CD4-positive, alpha-beta T cell treated with Interferon gamma for 1 hour (primary cell): ENCODE results near the gene GPC1.
"Not testable (repeated sequence)": the region's sequence is repeated elsewhere in the genome, so short reads cannot be mapped to it uniquely, and the experiment has no call there.

Experiments used
- DNase-seq: peaks from one replicate; pipeline ENCODE4 v3.0.0-alpha.2; 2020

Gene GPC1

GRCh38 chr2:240472078-240472790, 36.8 kb downstream of the GPC1 start:
- DNase-seq = no peak

GRCh38 chr2:240473211-240473610, 37.7 kb downstream of the GPC1 start:
- DNase-seq = no peak

DNA sequence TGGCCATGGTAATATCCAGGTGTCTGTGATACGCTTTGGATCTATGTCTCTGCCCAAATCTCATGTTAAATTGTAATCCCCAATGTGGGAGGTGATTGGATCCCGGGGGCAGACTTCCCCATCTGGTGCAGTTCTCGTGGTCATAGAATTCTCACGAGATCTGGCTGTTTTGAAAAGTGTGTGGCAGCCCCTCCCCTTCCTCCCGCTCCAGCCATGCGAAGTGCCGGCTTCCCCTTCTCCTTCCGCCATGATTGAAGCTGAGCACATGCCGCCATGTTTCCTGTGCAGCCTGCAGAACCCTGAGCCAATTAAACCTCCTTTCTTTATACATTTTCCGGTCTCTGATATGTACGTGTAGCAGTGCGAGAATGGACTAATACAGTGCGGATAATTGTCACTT, 42.5 kb downstream of the GPC1 start:
- DNase-seq = no peak

- DNase-seq = no peak
Measured at GRCh38 chr2:240478346-240479110, 43.1 kb downstream of the GPC1 start.

DNA sequence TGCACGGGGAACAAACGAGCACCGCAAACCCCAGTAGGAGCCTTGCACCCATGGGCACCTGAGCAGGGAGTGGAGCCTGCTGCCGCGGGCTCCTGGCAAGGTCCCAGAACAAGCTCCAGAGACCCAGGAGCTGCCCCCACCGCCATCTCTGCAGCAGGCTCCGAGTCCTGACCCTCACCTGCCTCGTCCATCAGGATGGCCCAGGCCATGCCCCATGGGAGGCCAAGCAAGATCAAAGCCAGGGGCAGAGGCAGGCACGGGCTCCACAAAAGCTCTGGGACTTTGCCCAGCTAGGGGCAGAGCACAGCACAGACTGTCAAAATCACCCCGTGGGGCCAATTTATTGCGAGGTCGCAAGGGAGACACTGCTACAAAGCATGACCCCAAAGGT, 43.6 kb downstream of the GPC1 start:
- no peak for DNase-seq

DNA sequence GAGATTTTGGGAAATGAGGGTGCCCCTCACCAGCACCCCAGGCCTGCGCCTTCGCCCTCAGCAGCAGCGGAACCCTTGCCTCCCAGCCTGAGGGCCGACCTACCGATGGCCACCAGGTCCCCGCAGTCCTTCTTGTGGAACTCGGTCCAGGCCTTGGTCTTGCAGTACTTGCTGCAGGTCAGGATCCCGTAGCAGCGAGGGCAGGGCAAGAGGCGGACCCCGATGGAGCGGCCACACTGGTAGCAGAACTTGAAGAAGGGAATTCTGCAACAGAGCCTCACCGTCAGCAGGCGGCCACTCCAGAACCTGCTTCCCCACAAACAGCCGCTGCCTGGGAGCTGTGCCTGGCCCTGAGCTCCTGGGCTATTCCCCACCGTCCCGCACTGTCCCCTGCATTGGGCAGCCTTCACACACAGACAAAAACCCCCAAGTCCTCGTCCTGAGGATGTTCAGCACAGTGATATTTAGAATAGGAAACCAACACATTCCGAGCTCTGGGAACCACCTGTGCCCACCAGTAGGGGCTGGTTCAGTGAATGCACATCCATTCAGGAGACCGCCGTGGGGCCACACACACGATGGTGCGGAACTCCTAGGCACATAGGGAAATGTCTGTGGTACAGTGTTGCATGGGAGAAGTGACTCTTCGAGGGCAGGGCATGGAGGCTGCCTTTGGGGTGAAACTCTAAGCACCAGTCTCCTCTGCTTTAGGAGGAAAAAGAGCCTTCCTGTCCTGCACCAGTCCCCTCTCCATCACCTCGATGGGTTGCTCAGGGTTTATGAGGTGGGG, 45.6 kb downstream of the GPC1 start:
- DNase-seq = no peak

- DNase-seq = no peak
Measured at GRCh38 chr2:240481720-240482119, 46.3 kb downstream of the GPC1 start.

DNA sequence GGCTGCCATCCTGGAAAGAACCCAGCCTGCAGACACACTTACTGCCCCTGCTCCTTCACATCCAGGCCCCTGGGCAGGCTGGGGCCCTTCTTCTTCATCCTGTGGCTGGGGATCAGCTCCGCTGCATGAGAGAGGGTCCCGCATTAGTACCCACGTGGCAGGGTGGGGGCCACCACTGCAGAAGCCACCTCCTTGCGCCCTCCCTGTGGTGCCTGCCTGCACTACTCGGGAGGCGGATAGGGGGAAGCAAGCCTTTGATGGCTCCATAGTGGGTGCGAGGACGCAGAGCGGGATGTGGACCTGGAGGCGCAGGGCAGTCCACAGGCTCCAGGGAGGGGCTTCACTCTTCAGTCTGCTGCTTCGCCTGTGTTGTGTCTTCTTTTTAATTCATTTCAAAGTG, 46.7 kb downstream of the GPC1 start:
- no peak for DNase-seq

DNA sequence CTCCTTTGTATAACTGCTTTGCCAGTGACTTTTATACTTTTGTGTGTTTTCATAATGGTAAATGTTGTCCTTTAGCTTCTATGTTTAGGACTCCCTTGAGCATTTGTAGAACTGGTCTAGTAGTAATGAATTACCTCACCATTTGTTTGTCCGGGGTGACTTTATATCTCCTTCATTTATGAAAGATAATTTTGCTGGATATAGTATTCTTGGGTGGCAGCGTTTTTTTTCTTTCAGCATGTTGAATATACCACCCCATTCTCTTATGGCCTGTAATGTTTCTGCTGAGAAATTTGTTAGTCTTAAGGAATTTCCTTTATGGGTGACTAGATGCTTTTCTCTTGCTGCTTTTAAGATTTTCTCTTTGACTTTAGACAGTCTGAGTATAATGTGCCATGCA, 56.0 kb downstream of the GPC1 start:
- DNase-seq = no peak

GRCh38 chr2:240494194-240494793, 58.8 kb downstream of the GPC1 start:
- no peak for DNase-seq

DNA sequence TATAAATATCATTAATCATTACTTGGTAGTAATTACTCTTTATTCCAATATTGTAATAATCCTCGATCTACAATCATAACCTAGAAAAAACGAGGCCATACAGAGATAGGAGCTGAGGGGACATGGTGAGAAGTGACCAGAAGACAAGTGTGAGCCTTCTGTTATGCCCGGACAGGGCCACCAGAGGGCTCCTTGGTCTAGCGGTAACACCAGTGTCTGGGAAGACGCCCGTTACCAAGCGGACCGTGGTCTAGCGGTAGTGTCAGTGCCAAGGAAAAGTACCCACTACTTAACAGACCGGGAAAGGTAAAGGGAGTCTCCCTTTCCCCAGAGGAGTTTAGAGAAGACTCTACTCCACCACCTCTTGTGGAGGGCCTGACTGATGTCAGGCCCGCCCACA, 59.5 kb downstream of the GPC1 start:
- not testable (repeated sequence) for DNase-seq

- DNase-seq = not testable (repeated sequence)
Measured at GRCh38 chr2:240497082-240497481, 61.6 kb downstream of the GPC1 start.

- no peak for DNase-seq
Measured at GRCh38 chr2:240498171-240498957, 62.9 kb downstream of the GPC1 start.

- no peak for DNase-seq
Measured at GRCh38 chr2:240498958-240499260, 63.4 kb downstream of the GPC1 start.

- no peak for DNase-seq
Measured at GRCh38 chr2:240499309-240500301, 64.1 kb downstream of the GPC1 start.

DNA sequence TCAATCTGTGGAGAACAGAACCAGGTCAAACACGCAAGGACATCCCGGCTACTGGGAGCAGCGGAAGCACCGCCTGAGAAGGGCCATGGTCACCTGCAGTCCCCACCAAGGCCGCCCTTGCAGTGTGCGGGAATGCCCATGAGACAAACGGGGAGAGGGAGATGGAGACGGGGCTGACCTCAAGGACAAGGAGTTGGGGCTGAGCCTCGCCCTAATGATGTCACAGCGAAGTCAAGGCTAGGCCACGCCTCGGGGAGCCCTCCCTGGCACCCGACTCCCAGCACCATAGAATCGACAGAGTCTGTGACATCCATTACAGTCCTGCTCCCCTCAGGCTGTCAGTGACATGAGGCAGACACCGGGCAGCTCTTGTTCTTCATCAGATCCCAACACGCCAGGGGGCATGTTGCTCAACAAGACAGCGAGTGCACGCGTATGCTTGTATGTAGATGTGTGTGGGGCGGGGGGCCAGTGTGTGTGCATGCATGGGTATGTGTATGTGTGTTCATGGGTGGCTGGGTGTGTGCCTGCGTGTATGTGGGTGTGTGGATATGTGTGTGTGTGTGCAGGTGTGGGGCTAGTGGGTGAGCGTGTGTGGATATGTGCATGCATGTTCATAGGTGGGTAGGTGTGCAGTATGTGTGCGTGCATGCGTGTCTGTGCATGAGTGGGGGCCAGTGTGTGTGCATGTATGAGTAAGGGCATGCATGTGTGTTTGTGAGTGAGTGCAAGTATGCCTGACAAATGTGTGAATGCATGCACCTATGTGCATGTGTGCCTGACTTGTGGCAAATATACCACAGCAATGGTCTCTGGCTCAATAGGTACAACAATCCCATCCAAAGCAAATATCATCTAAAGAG, 65.3 kb downstream of the GPC1 start:
- no peak for DNase-seq

- DNase-seq = no peak
Measured at GRCh38 chr2:240501531-240501991, 66.1 kb downstream of the GPC1 start.

- DNase-seq = no peak
Measured at GRCh38 chr2:240502059-240502429, 66.6 kb downstream of the GPC1 start.

- DNase-seq = no peak
Measured at GRCh38 chr2:240502430-240503121, 67.1 kb downstream of the GPC1 start.

DNA sequence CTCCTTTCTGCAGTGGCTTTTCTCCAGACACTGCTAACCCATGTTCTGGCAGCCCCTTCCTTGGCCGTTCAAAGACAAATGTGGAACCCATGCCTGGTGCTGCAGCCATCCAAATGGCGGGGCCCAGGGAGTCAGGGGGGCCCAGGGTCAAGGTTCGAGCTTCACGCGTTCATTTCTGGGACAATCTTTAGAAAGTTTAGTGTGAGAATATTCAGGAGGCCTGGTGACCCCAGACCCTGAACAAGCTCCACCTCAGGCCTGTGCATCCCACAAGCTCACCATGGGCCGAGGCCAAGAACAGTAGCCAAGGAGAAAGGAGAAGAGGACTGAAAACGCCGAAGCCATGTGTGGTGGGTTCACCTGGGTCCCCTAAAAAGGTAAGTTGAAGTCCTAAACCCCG, 67.9 kb downstream of the GPC1 start:
- no peak for DNase-seq
